Gastroesophageal sphincter (tissue), 4 donors: ENCODE measurements around the gene BCAP29. TPM values are rescaled to one million over a fixed set of nuclear protein-coding genes. Genes with fewer than 3 reads are reported as not detected.

ENCODE experiments used
- ATAC-seq: fragments of 150-250 bp; one replicate; pipeline ENCODE4 v1.9.1; 2016; ENCODE audit warnings: mild to moderate bottlenecking, moderate library complexity
- H3K27ac ChIP-seq, 4 donors: fragments of 200-600 bp; sonication (generic) in 3 of 4; 1 replicate in 3 of 4; 2 replicates in 1 of 4; pipeline ENCODE4 v1.5.1; 2016 to 2019
- H3K27me3 ChIP-seq: fragments of 200-600 bp; sonication (generic); one replicate; pipeline ENCODE4 v1.5.1; 2019
- H3K36me3 ChIP-seq, 2 donors: fragments of 200-600 bp; sonication (generic); one replicate each; pipeline ENCODE4 v1.5.1; 2019; ENCODE audit warnings: control low read depth in 1 of 2
- H3K4me1 ChIP-seq, 3 donors: fragments of 200-600 bp; sonication (generic); 1 replicate in 2 of 3; 2 replicates in 1 of 3; pipeline ENCODE4 v1.5.1; 2016 to 2019; ENCODE audit warnings: control low read depth in 2 of 3
- H3K4me3 ChIP-seq, 2 donors: fragments of 200-600 bp; sonication (generic); one replicate each; pipeline ENCODE4 v1.5.1; 2019; ENCODE audit warnings: mild to moderate bottlenecking in 1 of 2, moderate library complexity in 1 of 2
- H3K9me3 ChIP-seq, 3 donors: fragments of 200-600 bp; sonication (generic); one replicate each; pipeline ENCODE4 v1.5.1; 2017 to 2019; ENCODE audit warnings: control low read depth in 2 of 3
- CTCF ChIP-seq, 4 experiments: fragments of 200-600 bp in 2 of 4; fragments of 450-650 bp in 2 of 4; sonication (generic) in 1 of 4; IDR thresholded peaks; one replicate each; pipeline ENCODE4 v1.5.1; 2017 to 2019; ENCODE audit warnings: antibody characterized with exemption in 4 of 4, mild to moderate bottlenecking in 2 of 4, moderate library complexity in 2 of 4
- EP300 ChIP-seq: sonication (generic); formaldehyde crosslinking; IDR thresholded peaks from one replicate; pipeline ENCODE4 v1.6.1; 2017; ENCODE audit warnings: antibody characterized with exemption, mild to moderate bottlenecking
- POLR2A ChIP-seq, 2 donors: fragments of 450-650 bp; IDR thresholded peaks; one replicate each; pipeline ENCODE4 v1.6.1; 2017; ENCODE audit warnings: antibody characterized with exemption in 2 of 2, mild to moderate bottlenecking in 2 of 2, moderate library complexity in 1 of 2
- POLR2AphosphoS5 ChIP-seq: sonication (generic); formaldehyde crosslinking; IDR thresholded peaks from one replicate; pipeline ENCODE4 v1.6.1; 2017; ENCODE audit warnings: antibody characterized with exemption
- WGBS, 2 donors: methylation state at CpG; one replicate each; pipeline ENCODE4 v1.1.5; 2018; ENCODE audit warnings: low coverage in 1 of 2; 5-methylcytosine and 5-hydroxymethylcytosine counted together
- total RNA-seq, 4 donors: library from RNA; depleted of rRNA; stranded (reverse); fragments of >200 nt; gene quantifications; one replicate each; pipeline ENCODE4 v1.1.0, GENCODE V29; 2016

Gene BCAP29
- total RNA-seq, 4 donors from 2014 or later: 125 to 199 (median 136) TPM

- Histone ChIP-seq H3K4me1 (peaks cover 0 to 20% (median 11%) of the 10 kb centered on the region in 3 donors), H3K27me3 (peaks cover 59% of the 10 kb centered on the region), H3K4me3 (peak overlapping the region; percentile 15 to 56), H3K27ac (no peak overlapping the region), H3K9me3 (no peaks in the 10 kb centered on the region), H3K36me3 (no peaks in the 10 kb centered on the region)
- ATAC-seq: peak; percentile 62
- TF ChIP-seq CTCF (IDR thresholded peaks at IDR 0.05): peak in 2 of 4 experiments; percentile 14 to 17
- no peak for TF ChIP-seq POLR2AphosphoS5
- TF ChIP-seq EP300: no peak
- no peak for TF ChIP-seq POLR2A (IDR thresholded peaks at IDR 0.05)
- WGBS, 2 donors: 0% methylated on average over 4 of the region's 73 CpGs; no CpG with 5 or more reads in 1 of the 2 donors
Measured at GRCh38 chr7:107661081-107661864, 81.2 kb downstream of the BCAP29 start.

- no peaks in the 10 kb centered on the region for H3K36me3 ChIP-seq
- H3K9me3 ChIP-seq: no peaks in the 10 kb centered on the region
- peaks cover 61% of the 10 kb centered on the region for H3K27me3 ChIP-seq
- ATAC-seq: no peak
- TF ChIP-seq CTCF (IDR thresholded peaks at IDR 0.05) (peak in 1 of 4 experiments; percentile 2), EP300 (no peak), POLR2A (IDR thresholded peaks at IDR 0.05) (no peak), POLR2AphosphoS5 (no peak)
- H3K4me3 ChIP-seq: peak overlapping the region; percentile 15 to 56
- H3K4me1 ChIP-seq: peaks cover 0 to 20% (median 11%) of the 10 kb centered on the region in 3 donors
- no peak overlapping the region for H3K27ac ChIP-seq
- WGBS, 2 donors: 15 to 83% methylated on average over 1 to 11 of the region's 20 CpGs
Measured at GRCh38 chr7:107661865-107662379, 81.9 kb downstream of the BCAP29 start.

GRCh38 chr7:107663196-107663595, 83.2 kb downstream of the BCAP29 start:
- H3K36me3 ChIP-seq: no peaks in the 10 kb centered on the region
- no peak overlapping the region for H3K4me3 ChIP-seq
- no peak for ATAC-seq
- peaks cover 0 to 20% (median 11%) of the 10 kb centered on the region in 3 donors for H3K4me1 ChIP-seq
- no peaks in the 10 kb centered on the region for H3K9me3 ChIP-seq
- H3K27me3 ChIP-seq: peaks cover 61% of the 10 kb centered on the region
- no peak for TF ChIP-seq EP300
- TF ChIP-seq POLR2A (IDR thresholded peaks at IDR 0.05): no peak
- no peak for TF ChIP-seq CTCF (IDR thresholded peaks at IDR 0.05)
- no peak for TF ChIP-seq POLR2AphosphoS5
- 86% methylated on average over 3 of the region's 4 CpGs; no CpG with 5 or more reads in 1 of the 2 donors for WGBS, 2 donors
- H3K27ac ChIP-seq: no peak overlapping the region

- peaks cover 0 to 4% (median 0%) of the 10 kb centered on the region in 3 donors for H3K4me1 ChIP-seq
- no peak overlapping the region for H3K4me3 ChIP-seq
- peaks cover 36% of the 10 kb centered on the region for H3K27me3 ChIP-seq
- H3K36me3 ChIP-seq: no peaks in the 10 kb centered on the region
- TF ChIP-seq POLR2A (IDR thresholded peaks at IDR 0.05) (no peak), EP300 (no peak), CTCF (IDR thresholded peaks at IDR 0.05) (no peak), POLR2AphosphoS5 (no peak)
- no peak overlapping the region for H3K27ac ChIP-seq
- H3K9me3 ChIP-seq: no peaks in the 10 kb centered on the region
- WGBS, 2 donors: 75 to 92% methylated on average over 1 of the region's 1 CpG
- ATAC-seq: no peak
Measured at GRCh38 chr7:107666790-107667189, 86.7 kb downstream of the BCAP29 start.

GRCh38 chr7:107667341-107667740, 87.3 kb downstream of the BCAP29 start:
- Histone ChIP-seq H3K9me3 (no peaks in the 10 kb centered on the region), H3K4me1 (no peaks in the 10 kb centered on the region), H3K27ac (no peak overlapping the region), H3K27me3 (peaks cover 30% of the 10 kb centered on the region), H3K36me3 (no peaks in the 10 kb centered on the region), H3K4me3 (no peak overlapping the region)
- no peak for ATAC-seq
- WGBS, 2 donors: 79 to 80% methylated on average over 2 to 3 of the region's 3 CpGs
- no peak for TF ChIP-seq POLR2A (IDR thresholded peaks at IDR 0.05)
- TF ChIP-seq EP300: no peak
- no peak for TF ChIP-seq POLR2AphosphoS5
- no peak for TF ChIP-seq CTCF (IDR thresholded peaks at IDR 0.05)
